GM06990 (cell line): ENCODE data around the gene MIB2.
A peak's percentile ranks its signal among the peaks of the same experiment; 100 is the strongest.

Source experiments
- DNase-seq: peaks from one replicate; pipeline ENCODE4 v3.0.0-alpha.2; 2011; ENCODE audit not compliant: insufficient read length; ENCODE audit errors: extremely low read depth
- H3K27me3 ChIP-seq: replicated peaks from 2 replicates; pipeline ENCODE4 v1.6.0; 2011; ENCODE audit warnings: low read length; ENCODE audit not compliant: control insufficient read depth, insufficient read depth
- H3K36me3 ChIP-seq: 2 replicates; pipeline ENCODE4 v1.5.1; 2011; ENCODE audit warnings: low read length; ENCODE audit not compliant: control insufficient read depth, insufficient read depth
- H3K4me3 ChIP-seq: replicated peaks from 2 replicates; pipeline ENCODE4 v1.5.1; 2011; ENCODE audit warnings: low read depth, mild to moderate bottlenecking, control low read depth, low read length
- TF ChIP-seq, protein P1 (sequence below): IDR thresholded peaks from 2 replicates; pipeline ENCODE4 v1.5.1; 2011; ENCODE audit warnings: low read length, control low read depth, mild to moderate bottlenecking, inconsistent platforms; ENCODE audit not compliant: insufficient read depth, poor library complexity, severe bottlenecking

Gene MIB2

DNA sequence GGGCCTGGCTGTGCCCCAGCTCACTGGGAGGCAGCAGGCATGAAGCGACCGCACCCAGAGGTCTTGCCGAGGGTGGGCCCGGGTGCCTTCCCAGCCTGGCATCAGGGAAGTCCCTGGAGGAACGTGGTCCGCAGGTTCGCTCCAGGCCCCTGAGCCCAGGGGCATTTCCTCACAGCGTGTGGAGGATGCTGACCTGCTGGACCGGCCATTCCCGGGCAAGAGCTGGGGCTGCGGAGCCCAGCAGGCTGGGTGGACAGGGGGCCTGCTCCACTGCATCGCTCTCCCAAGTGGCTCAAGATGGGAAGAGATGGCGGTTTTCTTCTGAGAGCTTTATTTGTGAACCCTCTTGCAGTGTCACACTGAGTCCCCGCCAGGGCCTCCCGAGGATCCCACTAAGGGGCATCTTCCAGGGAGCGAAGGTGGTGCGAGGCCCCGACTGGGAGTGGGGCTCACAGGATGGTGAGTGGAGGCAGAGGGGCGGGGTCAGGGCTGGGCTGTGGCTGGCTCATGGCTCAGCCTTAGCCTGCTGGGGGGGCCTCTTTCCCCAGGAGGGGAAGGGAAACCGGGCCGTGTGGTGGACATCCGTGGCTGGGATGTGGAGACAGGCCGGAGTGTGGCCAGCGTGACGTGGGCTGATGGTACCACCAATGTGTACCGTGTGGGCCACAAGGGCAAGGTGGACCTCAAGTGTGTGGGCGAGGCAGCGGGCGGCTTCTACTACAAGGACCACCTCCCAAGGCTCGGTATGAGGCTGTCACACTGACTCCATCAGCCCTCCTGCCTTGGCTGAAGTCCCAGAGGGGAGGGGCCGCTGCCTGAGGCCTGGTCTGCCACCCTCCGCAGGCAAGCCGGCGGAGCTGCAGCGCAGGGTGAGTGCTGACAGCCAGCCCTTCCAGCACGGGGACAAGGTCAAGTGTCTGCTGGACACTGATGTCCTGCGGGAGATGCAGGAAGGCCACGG is 9.4 kb downstream of the MIB2 start:
- TF ChIP-seq, protein P1, sequence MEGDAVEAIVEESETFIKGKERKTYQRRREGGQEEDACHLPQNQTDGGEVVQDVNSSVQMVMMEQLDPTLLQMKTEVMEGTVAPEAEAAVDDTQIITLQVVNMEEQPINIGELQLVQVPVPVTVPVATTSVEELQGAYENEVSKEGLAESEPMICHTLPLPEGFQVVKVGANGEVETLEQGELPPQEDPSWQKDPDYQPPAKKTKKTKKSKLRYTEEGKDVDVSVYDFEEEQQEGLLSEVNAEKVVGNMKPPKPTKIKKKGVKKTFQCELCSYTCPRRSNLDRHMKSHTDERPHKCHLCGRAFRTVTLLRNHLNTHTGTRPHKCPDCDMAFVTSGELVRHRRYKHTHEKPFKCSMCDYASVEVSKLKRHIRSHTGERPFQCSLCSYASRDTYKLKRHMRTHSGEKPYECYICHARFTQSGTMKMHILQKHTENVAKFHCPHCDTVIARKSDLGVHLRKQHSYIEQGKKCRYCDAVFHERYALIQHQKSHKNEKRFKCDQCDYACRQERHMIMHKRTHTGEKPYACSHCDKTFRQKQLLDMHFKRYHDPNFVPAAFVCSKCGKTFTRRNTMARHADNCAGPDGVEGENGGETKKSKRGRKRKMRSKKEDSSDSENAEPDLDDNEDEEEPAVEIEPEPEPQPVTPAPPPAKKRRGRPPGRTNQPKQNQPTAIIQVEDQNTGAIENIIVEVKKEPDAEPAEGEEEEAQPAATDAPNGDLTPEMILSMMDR: no peak
- Histone ChIP-seq H3K4me3 (no peak overlapping the region), H3K36me3 (no peaks in the 10 kb centered on the region; the same call in 1 of the 2 replicates), H3K27me3 (no peaks in the 10 kb centered on the region)
- peak; percentile 15 for DNase-seq

DNA sequence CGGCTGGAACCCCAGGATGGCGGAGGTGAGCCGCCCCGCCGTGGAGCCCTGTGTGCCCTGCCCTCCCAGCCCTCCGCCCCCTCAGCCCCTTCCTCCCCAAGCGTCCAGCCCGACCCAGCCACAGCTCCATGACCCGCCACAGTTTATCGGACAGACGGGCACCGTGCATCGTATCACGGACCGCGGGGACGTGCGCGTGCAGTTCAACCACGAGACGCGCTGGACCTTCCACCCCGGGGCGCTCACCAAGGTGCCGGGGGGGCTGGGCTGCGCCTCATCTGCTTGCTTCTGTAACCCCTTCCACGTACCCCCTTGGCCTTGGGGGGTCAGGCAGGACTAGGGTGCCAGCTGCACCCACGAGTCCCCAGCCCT is 10.1 kb downstream of the MIB2 start:
- Histone ChIP-seq H3K4me3 (no peak overlapping the region), H3K27me3 (no peaks in the 10 kb centered on the region), H3K36me3 (no peaks in the 10 kb centered on the region; the same call in 1 of the 2 replicates)
- no peak for DNase-seq
- TF ChIP-seq, protein P1: no peak

GRCh38 chr1:1625824-1626206 is 10.5 kb downstream of the MIB2 start:
- H3K4me3 ChIP-seq: no peak overlapping the region
- TF ChIP-seq, protein P1: no peak
- no peak for DNase-seq
- H3K27me3 ChIP-seq: no peaks in the 10 kb centered on the region
- no peaks in the 10 kb centered on the region; the same call in 1 of the 2 replicates for H3K36me3 ChIP-seq

DNA sequence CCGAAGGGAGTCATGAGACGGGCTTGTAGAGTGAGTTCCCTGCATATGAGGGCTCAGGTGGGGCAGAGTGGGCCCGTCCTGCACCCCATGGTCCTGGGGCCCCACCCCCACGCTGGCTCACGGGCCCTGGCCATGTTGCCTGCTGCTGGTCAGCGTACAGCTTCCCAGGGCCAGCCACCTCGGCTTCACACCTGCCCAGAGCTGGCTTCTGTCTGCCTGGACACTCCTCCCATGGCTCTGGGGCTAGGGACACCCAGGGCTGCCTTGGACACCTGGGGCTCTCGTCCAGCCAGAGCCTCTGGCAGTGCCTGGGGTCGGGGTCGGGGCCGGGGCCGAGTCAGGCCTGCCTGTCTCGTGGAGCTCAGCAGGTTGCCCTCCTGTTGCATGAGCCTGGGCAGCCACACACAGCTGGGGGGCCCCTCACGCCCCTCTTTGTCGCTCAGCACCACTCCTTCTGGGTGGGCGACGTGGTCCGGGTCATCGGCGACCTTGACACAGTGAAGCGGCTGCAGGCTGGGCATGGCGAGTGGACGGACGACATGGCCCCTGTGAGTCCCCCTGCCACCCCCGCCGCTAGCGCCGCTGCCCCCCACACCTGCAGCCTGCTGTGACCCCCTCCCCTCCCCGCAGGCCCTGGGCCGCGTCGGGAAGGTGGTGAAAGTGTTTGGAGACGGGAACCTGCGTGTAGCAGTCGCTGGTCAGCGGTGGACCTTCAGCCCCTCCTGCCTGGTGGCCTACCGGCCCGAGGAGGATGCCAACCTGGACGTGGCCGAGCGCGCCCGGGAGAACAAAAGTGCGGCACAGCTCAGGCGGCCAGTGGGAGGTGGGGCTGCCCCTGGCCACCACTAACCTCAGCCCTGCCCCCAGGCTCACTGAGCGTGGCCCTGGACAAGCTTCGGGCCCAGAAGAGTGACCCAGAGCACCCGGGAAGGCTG is 11.2 kb downstream of the MIB2 start:
- TF ChIP-seq, protein P1: no peak
- DNase-seq: peak; percentile 11
- Histone ChIP-seq H3K4me3 (no peak overlapping the region), H3K36me3 (no peaks in the 10 kb centered on the region), H3K27me3 (no peaks in the 10 kb centered on the region)

DNA sequence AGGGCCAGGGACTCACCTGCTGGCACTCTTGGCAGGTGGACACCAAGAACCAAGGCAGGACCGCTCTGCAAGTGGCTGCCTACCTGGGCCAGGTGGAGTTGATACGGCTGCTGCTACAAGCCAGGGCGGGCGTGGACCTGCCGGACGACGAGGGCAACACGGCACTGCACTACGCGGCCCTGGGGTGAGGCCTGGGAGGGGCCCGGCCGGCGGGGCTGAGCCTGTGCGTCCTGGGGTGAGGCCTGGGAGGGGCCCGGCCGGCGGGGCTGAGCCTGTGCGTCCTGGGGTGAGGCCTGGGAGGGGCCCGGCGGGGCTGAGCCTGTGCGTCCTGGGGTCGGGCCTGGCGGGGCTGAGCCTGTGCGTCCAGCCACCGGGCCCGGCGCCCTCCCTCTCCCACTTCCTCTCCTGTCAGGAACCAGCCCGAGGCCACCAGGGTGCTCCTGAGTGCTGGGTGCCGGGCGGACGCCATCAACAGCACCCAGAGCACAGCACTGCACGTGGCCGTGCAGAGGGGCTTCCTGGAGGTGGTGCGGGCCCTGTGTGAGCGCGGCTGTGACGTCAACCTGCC is 12.0 kb downstream of the MIB2 start:
- Histone ChIP-seq H3K36me3 (no peaks in the 10 kb centered on the region), H3K27me3 (no peaks in the 10 kb centered on the region; the same call in 1 of the 2 replicates), H3K4me3 (no peak overlapping the region)
- TF ChIP-seq, protein P1: no peak
- peak; percentile 18 for DNase-seq
